ENCODE results near the gene FGD4.

GRCh38 chr12:32440120-32440865 lies 40.9 kb downstream of the FGD4 start:
- no peak for TF ChIP-seq CTCF (IDR thresholded peaks at IDR 0.05)
- no peak for TF ChIP-seq POLR2A (IDR thresholded peaks at IDR 0.05)
